Endothelial cell of umbilical vein (primary cell): ENCODE measurements around the gene CEACAM1.

Experiments used
- EZH2 ChIP-seq: IDR thresholded peaks from 2 replicates; pipeline ENCODE4 v1.6.1; 2012; ENCODE audit warnings: borderline replicate concordance, low read depth, mild to moderate bottlenecking, moderate library complexity, low read length, inconsistent platforms; ENCODE audit not compliant: severe bottlenecking
- FOS ChIP-seq: IDR thresholded peaks from 2 replicates; pipeline ENCODE4 v1.6.1; 2011; ENCODE audit warnings: mild to moderate bottlenecking, low read length, moderate library complexity, borderline replicate concordance; ENCODE audit not compliant: insufficient read depth
- GATA2 ChIP-seq: IDR thresholded peaks from 2 replicates; pipeline ENCODE4 v1.7.0; 2011; ENCODE audit warnings: low read depth, mild to moderate bottlenecking, moderate library complexity, mixed read lengths, low read length; ENCODE audit not compliant: insufficient read length, insufficient read depth
- JUN ChIP-seq: IDR thresholded peaks from 2 replicates; pipeline ENCODE4 v1.6.1; 2011; ENCODE audit warnings: borderline replicate concordance, low read depth; ENCODE audit not compliant: insufficient read length, insufficient read depth
- MYC ChIP-seq: IDR thresholded peaks from one replicate; pipeline ENCODE4 v1.6.1; 2011; ENCODE audit warnings: mild to moderate bottlenecking, low read depth, low read length
- POLR2A ChIP-seq: IDR thresholded peaks from 2 replicates; pipeline ENCODE4 v1.6.1; 2012; ENCODE audit warnings: low read depth, mild to moderate bottlenecking, control low read depth, low read length
- POLR2AphosphoS5 ChIP-seq: IDR thresholded peaks from 2 replicates; pipeline ENCODE4 v1.6.1; 2012; ENCODE audit warnings: low read depth, mild to moderate bottlenecking, control low read depth, low read length, moderate library complexity; ENCODE audit not compliant: insufficient read depth
- TF ChIP-seq, protein P1 (sequence below), 2 donors: IDR thresholded peaks; 1 replicate in 1 of 2; 2 replicates in 1 of 2; pipeline ENCODE4 v1.5.1; 2011; ENCODE audit warnings: low read length in 2 of 2, mild to moderate bottlenecking in 2 of 2, moderate library complexity in 2 of 2, control low read depth in 1 of 2, inconsistent platforms in 1 of 2, low read depth in 1 of 2; ENCODE audit not compliant: insufficient read depth in 1 of 2; ENCODE audit errors: extremely low read depth in 1 of 2
- TF ChIP-seq, protein P2 (sequence below): IDR thresholded peaks from 2 replicates; pipeline ENCODE4 v1.6.1; 2011; ENCODE audit not compliant: insufficient read depth, insufficient read length

DNA sequence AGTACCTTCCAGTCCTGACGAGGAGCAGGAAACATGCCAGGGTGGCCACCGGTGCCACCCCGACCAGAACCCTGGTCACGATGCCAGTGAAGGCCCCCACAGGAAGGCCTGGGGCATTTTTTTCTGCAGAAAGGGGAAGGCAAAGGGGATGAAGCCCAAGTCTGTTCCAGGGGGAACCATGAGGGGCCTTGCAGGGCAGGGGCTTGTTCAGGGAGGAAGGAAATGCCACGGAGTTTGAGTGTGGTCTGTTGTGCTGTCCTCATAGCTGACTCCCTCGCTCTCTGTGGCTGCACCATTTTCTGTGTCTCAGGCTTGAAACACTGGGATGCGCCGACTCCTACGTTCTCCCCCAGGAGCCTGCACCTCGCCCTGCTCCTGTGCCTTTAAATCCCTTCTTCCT lies 27.5 kb upstream of the CEACAM1 start:
- TF ChIP-seq, protein P1, sequence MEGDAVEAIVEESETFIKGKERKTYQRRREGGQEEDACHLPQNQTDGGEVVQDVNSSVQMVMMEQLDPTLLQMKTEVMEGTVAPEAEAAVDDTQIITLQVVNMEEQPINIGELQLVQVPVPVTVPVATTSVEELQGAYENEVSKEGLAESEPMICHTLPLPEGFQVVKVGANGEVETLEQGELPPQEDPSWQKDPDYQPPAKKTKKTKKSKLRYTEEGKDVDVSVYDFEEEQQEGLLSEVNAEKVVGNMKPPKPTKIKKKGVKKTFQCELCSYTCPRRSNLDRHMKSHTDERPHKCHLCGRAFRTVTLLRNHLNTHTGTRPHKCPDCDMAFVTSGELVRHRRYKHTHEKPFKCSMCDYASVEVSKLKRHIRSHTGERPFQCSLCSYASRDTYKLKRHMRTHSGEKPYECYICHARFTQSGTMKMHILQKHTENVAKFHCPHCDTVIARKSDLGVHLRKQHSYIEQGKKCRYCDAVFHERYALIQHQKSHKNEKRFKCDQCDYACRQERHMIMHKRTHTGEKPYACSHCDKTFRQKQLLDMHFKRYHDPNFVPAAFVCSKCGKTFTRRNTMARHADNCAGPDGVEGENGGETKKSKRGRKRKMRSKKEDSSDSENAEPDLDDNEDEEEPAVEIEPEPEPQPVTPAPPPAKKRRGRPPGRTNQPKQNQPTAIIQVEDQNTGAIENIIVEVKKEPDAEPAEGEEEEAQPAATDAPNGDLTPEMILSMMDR (IDR thresholded peaks at IDR 0.05; ENCODE audit: extremely low read depth in 1 of 2, insufficient read depth in 1 of 2, low read depth in 1 of 2, low read length in 2 of 2) = no peak
- TF ChIP-seq EZH2 (no peak), MYC (no peak), POLR2A (no peak), POLR2AphosphoS5 (no peak), GATA2 (no peak), JUN (no peak), FOS (no peak)
- TF ChIP-seq, protein P2, sequence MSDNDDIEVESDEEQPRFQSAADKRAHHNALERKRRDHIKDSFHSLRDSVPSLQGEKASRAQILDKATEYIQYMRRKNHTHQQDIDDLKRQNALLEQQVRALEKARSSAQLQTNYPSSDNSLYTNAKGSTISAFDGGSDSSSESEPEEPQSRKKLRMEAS = no peak
